NCI-H82 (cell line): ENCODE measurements around the gene DISC1.

Source experiments
- DNase-seq: peaks from one replicate; lab custom pipeline; 2025; lab: John Stamatoyannopoulos, UW

Gene DISC1

DNA sequence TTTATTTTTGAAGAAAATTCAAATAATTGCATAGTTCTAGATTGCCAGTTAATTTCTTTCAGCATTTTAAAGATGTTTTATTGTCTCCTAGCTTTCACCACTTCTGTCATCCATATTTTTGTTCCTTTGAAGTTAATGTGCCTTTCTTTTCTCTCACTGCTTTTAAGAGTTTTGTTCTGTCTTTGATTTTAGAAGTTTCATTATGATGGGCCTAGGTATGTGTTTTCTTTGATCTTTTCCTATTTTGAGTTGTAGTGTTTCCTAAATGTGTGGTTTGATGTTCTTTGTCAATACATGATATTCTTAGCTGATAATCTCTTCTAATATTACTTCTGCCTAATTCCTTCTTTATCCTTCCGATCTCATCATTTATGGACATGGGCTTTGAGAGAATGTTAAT, 378.7 kb downstream of the DISC1 start:
- no peak for DNase-seq

DNA sequence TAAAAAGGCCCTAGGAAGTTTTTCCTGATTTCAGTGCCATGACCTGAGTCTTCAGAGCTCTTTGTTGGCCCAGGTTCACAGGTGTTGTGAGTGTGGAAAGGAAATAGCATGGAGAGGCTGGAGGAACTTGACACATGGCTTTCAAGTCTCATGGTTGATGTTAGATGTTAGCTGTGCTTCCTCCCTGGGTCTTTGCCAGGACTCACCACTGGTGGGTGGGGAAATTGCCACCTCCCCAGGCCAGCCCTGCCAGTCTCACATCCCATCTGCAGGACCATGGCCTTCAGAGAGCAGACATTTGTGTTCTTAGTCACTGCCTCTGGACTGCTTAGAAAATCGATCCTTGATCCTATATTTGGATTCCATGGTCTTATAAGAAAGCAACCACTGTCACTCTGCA, 383.2 kb downstream of the DISC1 start:
- no peak for DNase-seq

GRCh38 chr1:232011961-232012360, 385.4 kb downstream of the DISC1 start:
- no peak for DNase-seq

GRCh38 chr1:232012773-232013386, 386.3 kb downstream of the DISC1 start:
- DNase-seq: no peak

- DNase-seq: no peak
These were observed 388.4 kb downstream of the DISC1 start for GRCh38 chr1:232014941-232015340.

- DNase-seq: no peak
These were observed 390.0 kb downstream of the DISC1 start for GRCh38 chr1:232016616-232017015.

GRCh38 chr1:232017057-232017456, 390.5 kb downstream of the DISC1 start:
- no peak for DNase-seq

GRCh38 chr1:232017759-232018158, 391.2 kb downstream of the DISC1 start:
- DNase-seq: no peak

DNA sequence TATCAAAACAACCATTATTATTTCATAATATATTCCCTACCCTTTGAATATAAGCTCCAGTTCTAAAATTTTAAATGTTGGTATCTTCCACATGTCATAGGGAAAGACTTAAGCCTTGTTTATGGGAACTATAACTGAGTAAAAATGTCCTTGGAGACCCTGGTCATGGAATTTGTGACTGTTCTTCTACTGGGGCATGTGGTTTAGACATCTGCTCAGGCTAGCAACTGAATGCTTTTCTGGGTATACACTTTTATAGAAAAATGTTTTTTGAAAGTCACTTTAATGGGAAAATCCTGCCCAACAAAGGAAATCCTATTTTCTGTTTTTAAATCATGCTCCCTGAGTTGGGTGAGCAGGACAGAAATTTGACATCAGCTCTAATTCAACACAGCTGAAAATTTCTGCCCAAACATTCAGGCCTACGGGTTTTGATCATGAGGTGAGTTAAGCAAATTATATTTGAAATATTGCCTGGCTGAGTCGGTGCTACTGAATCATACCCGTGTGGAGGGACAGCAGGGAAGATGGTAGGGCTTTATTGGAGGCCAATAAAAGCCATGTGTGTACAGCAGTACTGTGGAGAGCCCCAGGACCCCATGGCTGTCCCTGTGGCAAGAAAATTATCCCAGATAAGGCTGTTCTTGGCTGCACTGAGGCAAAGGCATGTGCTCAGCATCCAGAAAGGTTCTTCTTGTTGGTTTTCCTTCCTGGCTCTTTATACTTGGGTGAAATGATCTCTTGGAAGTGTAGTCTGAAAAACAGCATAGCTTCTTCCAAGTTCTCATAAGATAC, 391.8 kb downstream of the DISC1 start:
- DNase-seq: no peak

- DNase-seq: no peak
These were observed 392.4 kb downstream of the DISC1 start for GRCh38 chr1:232019026-232019340.

DNA sequence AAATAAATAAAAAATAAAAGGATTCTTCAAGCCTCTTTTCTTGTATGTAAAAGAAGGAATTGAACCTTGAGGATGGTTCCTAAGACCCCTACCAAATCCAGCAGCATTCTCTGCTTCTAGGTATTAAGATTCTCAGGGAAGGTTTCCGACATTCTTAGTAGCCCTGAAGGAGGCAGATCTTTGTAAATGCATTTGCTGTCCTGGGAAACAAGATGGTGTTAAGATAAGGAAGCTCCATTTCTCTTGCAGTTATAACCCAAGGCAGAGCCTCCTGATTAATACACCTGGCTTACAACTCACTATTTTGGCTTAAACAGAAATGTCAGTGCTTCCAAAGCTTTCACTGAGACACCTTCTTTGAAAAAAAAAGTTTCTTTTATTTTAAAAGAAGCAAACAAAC, 393.8 kb downstream of the DISC1 start:
- no peak for DNase-seq

GRCh38 chr1:232029315-232029714, 402.7 kb downstream of the DISC1 start:
- peak; percentile 67 for DNase-seq

GRCh38 chr1:232031156-232031555, 404.6 kb downstream of the DISC1 start:
- no peak for DNase-seq

DNA sequence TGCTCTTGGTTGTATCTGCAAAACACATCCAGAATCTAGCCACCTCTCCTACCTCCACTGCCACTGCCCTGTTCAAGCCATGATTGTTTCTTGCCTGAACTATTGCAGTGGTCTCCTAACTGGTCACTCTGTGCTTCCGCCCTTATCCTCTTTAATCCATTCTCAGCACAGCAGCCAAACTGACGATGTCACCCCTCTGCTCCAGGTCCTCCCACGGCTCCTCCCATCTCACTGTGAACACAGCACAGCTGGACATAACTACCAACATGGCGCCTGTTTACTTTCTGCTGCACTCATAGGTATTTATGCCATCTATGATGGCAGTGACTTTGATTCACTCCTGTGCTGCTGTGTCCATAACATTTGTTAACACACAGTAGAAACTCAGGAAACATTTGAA, 406.7 kb downstream of the DISC1 start:
- DNase-seq: peak; percentile 63

- peak; percentile 56 for DNase-seq
These were observed 408.0 kb downstream of the DISC1 start for GRCh38 chr1:232034556-232034955.

DNA sequence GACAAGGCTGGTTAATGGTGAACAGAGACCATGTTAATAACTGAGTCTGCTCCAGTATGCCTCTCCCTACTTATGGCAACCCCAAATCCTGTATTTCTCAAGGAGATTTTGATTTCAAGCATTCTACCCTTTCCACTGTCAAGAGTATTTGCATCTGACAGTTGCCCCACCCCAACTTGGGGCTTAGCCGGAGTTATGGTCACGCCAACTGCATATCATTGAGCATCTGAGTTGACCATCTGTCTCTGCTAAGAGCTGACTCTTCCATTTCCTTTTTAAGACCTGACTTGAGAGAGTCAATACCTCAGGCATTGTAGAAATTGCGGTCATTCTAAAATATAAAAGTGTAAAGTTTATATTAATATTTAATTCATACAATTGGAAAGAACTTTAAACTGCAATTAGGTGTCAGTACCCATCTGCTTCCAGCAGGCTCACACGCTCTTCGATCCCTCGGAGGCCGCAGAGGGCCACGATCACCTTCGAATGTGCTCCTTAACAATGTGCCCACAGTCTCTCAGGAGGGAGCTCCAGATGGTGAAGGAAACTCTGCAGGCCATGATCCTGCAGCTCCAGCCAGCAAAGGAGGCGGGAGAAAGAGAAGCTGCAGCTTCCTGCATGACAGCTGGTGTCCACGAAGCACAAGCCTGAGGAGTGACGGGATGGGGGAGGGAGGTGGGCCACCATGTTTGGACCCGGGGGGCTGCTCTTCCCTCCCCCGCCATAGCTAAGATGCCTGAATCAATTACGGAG, 409.8 kb downstream of the DISC1 start:
- peak; percentile 97 for DNase-seq

DNA sequence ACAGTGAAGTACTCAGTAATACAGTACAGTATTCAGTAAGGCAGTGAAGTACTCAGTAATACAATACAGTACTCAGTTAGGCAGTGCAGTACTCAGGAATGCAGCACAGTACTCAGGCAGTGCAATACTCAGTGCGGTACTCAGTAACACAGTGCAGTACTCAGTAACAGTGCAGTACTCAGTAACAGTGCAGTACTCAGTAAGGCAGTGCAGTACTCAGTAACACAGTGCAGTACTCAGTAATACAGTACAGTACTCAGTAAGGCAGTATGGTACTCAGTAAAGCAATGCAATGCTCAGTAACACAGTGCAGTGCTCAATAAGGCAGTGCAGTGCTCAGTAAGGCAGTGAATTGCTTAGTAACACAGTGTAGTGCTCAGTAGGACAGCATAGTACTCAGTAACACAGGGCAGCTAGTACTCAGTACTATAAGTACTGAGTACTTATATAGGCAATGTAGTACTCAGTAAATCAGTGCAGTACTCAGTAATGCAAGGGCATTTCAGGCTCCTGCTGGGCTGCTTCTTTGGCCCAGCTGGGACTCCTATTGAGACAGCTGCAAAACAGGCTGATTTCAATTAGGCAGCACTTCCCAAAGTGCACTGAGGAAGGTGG, 411.3 kb downstream of the DISC1 start:
- peak; percentile 50 for DNase-seq

DNA sequence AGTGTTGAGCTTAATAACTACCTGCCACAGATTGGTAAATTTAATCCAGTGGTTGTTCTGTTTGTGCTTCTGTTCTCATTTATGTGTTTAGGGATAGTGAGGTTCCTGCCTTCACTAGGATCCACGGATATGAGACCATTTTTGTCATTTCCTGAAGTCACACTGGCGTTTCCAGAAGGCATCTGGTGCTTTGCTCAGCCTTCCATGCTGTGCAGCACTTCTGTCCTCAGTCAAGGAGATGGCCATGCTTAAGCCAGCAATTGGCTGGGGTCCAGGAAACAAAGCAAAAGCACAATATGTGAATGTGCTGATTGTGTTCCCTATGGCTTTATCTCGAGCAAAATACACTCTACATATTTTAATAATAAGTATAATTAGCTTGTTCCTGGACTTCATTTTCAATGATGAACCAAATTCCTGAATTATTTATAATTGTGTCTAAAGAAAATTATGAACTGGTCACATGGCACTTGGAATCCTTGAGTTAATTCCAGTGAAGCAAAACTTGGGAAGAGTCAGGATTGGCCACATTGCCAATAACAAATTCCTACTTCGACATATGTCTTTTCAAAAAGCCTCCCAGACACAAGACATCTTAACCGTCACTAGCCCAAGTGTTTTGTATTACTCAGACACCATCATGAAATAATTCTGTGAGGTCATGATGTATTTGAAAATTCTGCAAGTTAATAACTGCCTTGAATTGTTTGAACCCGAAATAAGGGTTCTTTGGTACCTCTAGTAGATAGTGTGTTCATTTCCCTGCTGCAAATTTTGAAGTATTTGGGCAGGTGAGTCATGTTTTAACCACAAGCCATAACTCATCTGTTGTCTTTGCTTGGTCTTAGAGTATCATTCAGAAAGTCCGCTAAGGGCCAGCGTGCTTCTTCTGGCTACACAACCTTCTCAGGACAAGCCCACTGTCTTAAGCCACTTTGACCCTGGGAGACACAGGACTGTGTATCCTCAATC, 412.4 kb downstream of the DISC1 start:
- peak; percentile 87 for DNase-seq

- DNase-seq: peak; percentile 77
These were observed 413.7 kb downstream of the DISC1 start for GRCh38 chr1:232040260-232040659.

DNA sequence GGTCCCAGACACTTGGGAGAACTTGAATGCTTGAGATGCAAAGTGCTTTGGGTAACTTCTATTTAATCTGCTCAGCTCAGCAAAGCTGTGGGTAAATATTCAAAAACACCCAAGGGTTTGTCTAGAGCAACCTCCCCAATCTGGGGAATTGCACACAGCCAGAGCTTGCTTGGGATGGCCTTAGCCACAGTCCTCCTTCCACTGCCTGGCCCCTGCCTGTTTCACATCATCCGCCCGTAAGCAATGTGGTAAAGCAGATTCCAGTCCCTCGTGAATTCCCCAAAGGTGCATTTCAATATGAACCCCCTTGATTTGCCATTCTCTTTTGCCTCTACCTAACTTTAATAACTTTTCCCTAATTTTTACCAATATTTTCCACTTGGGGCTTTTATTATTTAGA, 418.1 kb downstream of the DISC1 start:
- DNase-seq: no peak

DNA sequence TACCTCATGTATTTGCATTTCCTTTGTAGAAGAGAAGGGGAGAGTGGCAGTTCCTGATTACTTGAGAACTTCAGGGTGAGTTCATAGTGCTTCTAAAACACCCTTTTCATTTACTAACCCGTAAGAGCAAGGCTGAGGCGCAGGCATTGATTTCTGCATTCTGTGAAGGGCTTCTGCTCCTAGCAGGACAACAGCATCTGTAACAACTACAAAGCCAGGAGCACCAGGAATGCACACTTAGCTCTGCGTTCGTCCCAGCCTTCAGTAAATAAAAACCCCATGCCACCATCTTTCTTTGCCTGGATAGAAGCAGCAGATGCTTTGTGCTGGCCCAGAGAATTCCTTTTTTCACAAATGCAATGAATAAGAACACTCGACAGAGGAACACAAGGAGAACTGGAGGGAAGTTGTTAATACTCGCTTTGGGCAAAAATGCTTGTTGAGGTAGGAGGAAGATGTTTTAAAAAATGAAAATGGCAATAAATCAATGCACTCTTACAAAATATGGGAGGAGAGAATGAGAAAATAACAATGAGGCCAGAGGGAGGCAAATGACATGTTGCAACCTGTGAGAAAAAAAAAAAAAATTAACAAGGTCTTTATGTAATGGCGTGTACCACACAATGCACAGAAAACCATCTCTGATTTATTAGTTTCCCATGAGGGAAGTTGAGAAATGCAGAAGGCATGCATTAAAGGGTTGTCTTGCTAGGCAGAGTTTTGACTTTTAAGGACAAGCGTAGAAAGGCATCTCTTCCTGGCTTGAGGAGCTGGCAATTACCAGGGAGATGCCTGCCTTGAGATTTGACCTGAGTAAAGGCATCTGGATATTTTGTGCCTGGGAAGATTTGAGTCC, 418.8 kb downstream of the DISC1 start:
- no peak for DNase-seq
